ENCODE data around the gene ZNF460.
A peak's percentile ranks its signal among the peaks of the same experiment; 100 is the strongest.

ZNF460 gene

DNA sequence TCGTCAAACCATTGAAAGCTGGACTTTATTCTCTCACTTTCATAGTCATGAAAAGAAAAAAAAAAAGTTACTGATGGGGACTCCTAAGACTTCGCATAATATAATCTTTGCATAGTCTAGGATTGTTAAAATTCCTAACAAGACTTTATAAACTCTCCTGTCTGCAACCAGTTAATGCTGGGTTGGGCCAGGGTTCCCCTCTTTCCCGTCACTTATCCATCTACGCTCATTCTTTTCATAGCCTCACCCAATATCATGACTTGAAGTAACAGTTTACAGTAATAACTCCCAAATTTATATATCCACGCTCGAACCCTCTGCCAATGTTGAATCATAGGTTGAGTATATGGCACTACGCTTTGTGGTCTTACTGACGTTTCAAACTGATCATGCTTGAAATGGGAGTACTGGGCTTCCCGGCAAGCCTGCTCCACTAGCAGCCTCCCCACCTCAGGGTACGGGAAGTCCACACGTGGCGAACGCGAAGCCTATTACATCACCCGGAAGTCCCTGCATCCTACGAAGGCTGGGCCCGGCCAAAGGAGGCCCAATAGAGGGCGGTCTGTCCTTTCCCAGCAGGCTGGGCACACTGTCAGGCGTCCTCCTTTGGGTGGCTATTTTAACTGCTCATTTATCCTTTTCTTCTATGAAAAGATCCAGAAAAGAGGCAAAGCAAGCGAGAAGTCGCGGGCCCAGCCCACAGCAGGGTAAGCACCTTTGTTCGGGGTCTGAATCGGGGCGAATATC is 694 bp upstream of the ZNF460 start:
- peak; percentile 63 for DNase-seq (ENCODE audit: low read depth, low spot score)

DNA sequence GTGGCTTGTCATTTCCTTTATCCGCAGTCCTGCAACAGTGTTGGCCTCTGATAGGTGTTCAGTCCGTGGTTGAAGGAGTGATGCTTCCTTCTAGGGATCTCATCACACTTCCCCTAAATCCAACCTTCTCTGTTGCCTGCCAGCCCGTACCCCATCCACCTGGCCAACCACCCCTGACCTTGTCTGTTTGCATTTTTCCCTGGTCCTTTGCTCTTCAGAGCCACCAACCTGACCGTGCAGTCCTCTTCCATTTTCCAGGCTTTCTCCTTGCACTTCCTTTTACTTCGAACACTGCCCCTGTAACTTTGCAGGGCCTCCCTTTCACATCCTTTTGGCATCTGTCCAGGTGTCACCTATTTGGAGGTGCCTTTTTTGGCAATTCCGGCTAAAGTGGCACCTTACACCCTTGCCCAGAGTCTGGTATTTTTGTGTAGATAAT is 696 bp downstream of the ZNF460 start:
- peak; percentile 5 for DNase-seq (ENCODE audit: low read depth, low spot score)

DNA sequence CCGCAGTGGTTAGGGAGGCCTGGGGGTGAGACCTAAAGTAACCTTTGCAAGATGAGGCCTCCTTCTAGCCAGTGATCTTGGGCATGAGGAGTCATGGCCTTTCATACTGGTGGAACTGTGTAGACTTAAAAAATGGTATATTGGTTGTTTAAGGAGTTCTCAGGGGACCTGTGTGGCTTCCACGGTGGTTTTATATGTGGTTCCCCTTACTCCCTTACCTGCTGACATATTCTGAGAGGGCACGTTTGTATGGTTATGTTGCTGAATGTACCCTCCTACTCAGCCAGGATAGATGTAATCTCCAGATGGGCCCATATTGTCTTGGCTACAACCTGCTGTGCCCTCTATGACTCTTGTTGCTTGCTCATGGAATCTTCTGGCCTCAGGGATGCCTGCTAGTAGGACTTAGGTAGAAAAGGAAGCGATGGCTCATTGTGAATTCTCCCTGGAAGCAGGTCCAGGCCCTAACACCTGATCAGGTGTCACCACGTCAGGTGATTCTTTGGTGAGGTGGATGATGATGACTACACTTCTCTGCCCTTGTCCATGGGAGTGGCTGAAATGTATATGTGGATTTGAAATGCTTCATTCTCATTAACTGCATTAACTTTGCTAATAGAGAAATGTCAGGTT is 1.8 kb downstream of the ZNF460 start:
- no peak for DNase-seq (ENCODE audit: low read depth, low spot score)

DNA sequence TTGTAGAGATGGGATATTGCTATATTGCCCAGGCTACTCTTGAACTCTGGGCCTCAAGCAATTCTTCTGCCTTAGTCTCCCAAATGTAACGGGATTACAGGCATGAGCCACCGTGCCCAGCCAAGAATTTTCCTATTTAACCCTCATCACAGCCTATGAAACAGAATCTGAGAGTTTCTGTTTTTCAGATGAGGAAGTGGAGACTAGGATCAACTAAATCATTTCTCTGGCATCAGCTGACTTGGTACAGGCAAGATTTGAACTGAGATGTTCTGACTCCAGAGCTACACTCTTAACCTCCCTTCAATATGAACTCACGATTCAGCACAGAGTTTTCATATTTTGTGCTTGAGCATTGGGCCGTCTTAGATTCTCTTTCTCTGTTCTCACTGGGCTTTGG is 8.1 kb downstream of the ZNF460 start:
- DNase-seq (ENCODE audit: low read depth, low spot score), result no peak

DNA sequence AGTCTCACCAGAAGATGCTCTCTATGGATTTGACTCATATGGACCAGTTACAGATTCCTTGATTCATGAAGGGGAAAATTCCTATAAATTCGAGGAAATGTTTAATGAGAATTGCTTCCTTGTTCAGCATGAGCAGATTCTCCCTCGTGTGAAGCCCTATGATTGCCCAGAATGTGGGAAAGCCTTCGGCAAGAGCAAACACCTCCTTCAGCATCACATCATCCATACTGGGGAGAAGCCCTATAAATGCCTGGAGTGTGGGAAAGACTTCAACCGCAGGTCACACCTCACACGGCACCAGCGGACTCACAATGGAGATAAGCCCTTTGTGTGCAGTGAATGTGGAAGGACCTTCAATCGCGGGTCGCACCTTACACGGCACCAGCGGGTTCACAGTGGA is 10.7 kb downstream of the ZNF460 start:
- no peak for DNase-seq (ENCODE audit: low read depth, low spot score)

DNA sequence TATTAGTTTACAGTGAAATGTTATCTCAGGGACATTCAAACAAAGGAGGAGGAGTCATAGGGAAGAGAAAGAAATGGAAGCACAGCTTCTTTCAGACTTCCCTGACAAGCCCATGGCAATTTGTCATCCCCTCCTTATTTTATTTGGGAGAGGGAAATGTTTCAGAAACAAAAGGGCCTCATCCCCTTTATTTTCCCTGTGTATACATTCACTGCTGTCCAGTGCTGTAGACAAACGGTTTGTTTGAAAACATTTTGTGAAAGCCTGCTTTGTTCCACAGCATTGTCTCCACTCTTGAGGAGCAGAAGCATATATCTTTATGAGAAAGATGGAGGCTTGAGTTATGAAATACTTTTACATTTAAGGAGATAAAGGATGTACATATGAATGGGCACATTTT is 12.3 kb downstream of the ZNF460 start:
- DNase-seq (ENCODE audit: low read depth, low spot score), result no peak

DNA sequence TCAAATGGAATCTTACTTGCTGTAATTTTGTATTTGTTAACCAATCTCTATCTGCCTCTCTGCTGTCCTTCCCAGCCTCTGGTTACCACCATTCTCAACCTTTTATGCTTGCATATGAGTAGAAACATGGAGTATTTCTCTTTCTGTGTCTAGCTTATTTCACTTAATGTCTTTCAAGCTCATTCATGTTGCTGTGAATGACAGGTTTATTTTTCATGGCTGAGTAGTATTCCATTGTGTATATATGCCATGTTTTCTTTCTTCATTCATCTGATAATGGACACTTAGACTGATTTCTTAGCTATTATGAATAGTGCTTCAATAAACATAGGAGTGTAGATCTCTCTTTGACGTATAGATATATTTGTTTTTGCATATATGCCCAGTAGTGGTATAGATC is 13.4 kb downstream of the ZNF460 start:
- no peak for DNase-seq (ENCODE audit: low read depth, low spot score)

DNA sequence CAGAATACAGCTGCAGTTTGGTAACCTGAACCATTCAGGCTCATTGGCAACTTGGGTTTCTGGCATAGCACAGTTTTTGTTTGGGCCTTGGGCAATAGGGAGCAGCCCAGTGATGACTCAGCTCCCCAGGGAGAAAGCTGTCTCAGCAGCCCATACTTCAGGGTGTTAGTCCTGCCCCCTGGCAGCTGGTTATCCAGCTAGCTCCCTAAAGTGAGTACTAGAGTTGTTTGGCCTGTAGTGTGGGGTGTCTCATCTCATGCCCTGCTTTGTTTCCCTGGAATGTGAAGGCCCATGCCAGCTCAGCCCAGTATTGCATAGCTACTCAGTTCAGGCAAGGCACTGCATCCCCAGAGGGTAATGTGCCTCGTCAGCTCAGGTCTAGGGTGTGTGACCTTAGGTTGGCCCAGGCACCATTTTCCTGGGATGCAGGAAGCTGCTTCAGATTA is 21.8 kb downstream of the ZNF460 start:
- DNase-seq (ENCODE audit: low read depth, low spot score), result no peak

DNA sequence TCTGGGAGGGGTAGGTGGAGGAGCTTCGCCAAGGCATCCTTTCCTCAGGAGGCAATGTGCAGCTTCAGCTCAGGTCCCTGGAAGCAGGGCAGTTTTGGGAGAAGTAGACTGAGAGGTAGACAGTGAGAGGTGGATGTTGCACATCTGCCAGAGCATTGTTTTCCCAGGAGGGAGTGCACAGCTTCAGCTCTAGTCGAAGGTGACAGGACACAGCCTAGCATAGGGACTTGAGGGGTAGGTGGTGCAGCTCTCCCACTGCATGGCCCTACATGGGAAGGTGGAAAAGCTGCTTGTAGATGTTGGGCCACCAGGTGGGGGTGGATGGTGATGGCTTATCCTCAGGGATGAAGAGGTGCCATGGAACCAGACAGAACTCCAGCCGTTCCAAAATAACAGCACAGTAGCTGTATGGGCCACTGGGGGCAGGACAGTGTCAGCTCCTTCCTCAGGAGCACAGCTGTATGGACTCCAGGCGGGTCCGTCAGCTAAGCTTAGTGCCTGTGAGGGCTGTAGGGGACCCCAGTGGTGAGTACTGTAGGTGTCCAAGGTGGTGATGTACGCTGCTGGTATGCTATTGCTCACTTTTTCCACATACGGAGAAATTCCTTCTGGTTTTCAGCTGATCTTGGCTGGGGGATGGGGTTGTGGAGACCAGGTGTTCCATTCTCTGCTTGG is 22.6 kb downstream of the ZNF460 start:
- DNase-seq (ENCODE audit: low read depth, low spot score), result no peak

DNA sequence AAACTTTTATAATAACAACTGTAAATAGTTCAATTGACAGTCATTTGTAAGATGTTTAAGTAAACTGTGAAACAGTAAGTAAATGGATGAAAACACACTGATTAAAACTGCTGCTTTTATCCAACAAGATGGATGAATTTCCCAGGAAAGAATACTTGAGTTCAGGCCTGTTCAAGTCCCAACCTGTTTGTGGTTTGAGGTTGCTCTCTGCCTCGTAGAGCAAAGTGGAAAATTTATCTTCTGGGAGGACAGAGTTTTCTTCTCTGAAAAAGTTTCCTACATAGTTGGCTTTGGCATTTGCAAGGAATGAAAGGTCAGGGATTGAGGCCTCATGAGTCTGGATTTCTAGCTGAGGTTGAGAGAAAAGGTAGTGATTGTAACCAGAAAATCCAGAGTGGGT is 24.8 kb downstream of the ZNF460 start:
- DNase-seq (ENCODE audit: low read depth, low spot score), result no peak

DNA sequence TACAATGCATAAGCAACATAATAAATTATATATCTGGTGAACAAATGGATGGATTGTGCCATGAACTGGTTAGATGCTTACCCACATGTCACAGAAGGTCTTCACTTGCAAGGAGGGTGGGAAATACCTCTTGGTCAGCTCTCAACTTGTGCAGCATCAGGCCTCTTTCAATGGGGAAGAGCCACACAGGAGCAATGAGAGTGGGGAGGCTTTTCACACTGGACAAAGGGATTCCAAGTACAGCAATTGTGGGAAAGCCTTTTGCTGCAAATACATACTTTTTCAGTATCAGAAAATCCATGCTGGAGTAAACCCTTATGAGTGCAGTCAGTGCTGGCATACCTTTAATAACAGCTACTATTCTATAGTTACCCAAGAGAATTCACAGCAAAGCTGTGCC is 28.2 kb downstream of the ZNF460 start:
- no peak for DNase-seq (ENCODE audit: low read depth, low spot score)

DNA sequence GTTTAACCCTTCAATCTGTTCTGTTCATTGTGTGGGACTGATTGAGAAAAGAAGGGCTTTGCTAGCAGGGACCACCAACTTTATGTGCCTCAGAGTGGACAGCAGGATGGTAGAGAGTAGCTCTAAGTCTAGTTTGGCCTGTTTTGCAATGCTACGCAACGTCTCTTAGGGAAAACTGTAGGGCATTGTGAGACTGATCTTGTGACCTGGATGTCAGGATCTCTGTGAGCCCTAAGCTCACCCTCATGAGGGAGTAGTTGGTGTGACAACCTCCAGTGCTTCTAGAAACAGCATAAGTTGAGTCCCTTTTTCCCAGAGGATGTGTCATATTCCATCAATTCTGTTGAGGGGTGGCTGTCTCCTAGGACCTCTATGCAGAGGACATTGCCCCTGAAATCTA is 30.5 kb downstream of the ZNF460 start:
- no peak for DNase-seq (ENCODE audit: low read depth, low spot score)

DNA sequence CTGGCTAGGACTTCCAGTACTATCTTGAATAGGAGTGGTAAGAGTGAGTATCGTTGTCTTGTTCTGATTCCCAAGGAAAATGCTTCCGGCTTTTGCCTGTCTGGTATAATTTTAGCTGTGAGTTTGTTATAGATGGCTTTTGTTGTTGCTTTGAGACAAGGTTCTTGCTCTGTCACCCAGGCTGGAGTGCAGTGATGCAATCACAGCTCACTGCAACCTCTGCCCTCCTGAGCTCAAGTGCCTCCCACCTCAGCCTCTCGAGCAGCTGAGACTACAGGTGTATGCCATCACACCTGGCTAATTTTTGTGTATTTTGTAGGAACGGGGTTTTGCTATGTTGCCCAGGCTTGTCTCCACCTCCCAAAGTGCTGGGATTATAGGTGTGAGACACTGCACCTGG is 33.9 kb downstream of the ZNF460 start:
- no peak for DNase-seq (ENCODE audit: low read depth, low spot score)

DNA sequence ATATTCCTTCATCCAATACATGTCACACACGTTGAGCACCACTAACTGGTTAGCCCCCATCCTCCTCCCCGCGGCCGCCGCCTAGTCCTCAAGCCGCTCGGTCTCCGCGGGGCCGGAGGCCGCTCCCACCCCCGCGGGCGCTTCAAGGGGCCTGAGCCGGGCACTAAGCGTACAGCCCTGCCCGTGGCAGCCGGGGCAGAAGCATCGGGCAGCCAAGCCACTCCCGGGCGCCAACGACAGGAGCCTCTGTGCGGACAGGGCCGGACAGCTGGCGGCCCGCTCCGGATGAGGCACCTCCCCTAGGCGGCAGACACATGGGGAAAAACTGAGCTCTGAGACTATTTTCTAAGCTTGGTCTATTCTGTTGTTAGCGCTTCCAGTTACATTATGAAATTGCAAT is 37.2 kb downstream of the ZNF460 start:
- no peak for DNase-seq (ENCODE audit: low read depth, low spot score)

DNA sequence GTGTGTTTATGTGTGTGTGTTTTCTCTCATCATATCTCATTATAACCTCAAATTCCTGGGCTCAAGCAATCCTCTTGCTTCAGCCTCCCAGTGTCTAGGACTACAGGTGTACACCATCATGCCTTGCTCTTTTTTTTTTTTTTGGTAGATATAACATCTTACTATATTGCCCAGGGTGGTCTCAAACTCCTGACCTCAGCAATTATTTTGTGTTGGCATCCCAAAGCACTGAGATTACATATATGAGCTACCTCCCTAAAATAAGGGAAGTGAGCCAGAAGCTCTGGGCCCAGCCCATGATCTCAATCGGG is 39.5 kb downstream of the ZNF460 start:
- no peak for DNase-seq (ENCODE audit: low read depth, low spot score)

DNA sequence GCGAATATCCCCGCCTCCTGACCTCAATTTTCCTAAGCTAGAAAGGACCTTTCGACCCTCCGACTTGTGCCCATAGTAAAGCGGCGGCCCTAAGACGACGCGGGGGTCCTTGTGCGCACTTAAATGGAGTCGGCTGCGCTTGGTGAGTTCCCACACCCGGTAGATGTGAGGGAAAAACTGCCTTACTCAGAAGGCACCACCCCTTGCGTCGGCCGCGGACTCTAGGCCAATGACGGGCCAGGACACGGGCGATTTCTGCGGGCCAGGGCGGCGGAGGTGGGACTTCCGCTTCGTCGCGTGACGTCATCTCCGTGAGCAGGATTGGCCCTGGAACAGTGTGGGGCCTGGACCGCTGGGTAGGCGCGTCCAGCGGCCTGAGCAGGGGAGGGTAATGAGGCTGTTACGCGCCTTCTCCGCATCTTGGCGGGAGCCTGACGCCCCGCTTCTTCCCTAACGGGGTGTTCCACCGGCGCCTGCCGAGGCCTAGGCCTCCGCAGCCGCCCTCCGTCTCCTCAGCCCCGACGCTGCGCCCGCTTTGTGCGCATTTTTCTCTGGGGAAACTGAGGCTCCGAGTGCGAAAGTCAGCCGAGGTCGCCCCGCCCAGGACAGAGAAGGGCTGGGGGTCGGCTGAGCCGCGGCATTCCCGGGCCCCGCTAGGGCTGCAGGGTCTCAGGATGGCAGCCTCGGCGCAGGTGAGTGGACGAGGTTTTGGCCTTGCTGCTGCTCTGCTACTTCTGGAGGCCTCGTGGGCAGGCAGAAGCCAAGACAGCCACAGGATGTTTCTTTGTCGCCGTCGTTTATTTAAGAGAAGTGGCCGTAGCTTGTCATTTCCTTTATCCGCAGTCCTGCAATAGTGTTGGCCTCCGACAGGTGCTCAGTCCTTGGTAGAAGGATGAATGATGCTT is 40.1 kb downstream of the ZNF460 start, which contains the start of gene ZNF543:
Gene ZNF543 (plus strand): TSS at position 293 of the 905 bp plus-strand sequence. CDS start 382 bp downstream, at position 675.
- DNase-seq (ENCODE audit: low read depth, low spot score), result peak; percentile 78

DNA sequence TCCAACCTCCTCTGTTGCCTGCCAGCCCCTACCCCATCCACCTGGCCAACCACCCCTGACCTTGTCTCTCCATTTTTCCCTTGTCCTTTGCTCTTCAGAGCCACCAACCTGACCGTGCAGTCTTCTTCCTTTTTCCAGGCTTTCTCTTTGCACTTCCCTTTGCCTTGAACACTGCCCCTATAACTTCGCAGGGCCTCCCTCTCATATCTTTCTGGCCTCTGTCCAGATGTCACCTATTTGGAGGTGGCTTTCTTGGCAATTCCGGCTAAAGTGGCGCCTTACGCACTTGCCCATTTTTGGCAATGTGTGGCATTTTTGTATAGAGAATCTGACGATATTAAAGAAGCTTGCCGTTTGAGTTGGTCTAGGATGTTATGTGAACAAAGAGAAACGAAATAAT is 40.8 kb downstream of the ZNF460 start:
- no peak for DNase-seq (ENCODE audit: low read depth, low spot score)

DNA sequence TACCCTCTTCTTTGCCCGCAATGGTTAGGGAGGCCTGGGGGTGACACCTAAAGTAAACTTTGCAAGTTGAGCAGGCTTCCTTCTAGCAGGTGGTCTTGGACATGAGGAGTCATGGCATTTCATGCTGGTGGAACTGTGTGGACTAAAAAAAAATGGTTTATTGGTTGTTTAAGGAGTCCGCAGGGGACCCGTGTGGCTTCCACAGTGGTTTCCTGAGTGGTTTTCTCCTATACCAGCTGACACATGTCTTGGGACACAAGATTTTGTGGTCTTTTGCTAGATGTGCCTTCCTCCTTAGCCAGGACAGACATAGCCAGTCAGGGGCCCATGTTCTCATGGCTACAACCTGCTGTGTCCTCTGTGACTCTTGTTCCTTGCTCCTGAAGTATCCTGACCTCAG is 41.5 kb downstream of the ZNF460 start:
- no peak for DNase-seq (ENCODE audit: low read depth, low spot score)

DNA sequence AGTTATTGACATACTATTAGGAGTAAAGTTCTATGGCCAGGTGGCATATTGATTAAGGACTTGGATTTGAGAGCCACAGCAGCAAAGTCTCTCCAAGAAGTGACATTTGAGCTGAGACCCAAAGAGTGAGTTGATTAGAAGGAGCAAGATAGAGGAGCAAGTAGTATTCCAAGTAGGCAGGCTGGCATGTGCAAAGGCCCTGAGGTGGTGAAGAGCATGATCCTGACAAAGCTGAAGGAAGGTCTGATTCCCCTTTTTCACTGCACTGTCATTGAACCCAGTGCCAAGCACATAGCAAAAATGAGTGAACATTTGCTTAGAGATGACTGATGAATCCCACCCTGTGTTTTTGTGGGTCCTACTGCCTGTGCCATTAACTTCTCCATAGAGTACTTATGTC is 44.7 kb downstream of the ZNF460 start:
- no peak for DNase-seq (ENCODE audit: low read depth, low spot score)

DNA sequence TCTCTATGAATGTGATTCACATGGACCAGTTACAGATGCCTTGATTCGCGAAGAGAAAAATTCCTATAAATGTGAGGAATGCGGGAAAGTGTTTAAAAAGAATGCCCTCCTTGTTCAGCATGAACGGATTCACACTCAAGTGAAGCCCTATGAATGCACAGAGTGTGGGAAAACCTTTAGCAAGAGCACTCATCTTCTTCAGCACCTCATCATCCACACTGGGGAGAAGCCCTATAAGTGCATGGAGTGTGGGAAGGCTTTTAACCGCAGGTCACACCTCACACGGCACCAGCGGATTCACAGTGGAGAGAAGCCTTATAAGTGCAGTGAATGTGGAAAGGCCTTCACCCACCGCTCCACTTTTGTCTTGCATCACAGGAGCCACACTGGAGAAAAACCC is 47.7 kb downstream of the ZNF460 start:
- no peak for DNase-seq (ENCODE audit: low read depth, low spot score)

DNA sequence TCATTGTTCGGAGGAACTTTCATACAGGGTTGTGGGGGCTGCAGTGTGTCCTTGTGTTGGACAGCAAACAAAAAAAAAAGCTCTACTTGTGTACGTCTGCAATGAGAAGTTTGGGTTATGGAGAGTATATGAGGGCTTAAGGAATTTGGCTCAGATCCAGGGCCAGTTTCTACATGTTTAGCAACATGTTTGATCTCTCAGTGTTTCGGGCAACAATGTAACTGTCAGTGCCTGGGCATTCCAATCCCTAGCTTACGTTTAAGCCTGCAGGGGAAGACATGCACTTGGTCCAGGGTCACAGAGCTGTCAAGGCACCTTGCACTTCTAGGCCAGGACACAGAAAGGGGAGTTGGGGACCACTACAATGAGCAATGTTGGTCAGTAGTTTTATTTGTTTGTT is 53.9 kb downstream of the ZNF460 start:
- no peak for DNase-seq (ENCODE audit: low read depth, low spot score)

DNA sequence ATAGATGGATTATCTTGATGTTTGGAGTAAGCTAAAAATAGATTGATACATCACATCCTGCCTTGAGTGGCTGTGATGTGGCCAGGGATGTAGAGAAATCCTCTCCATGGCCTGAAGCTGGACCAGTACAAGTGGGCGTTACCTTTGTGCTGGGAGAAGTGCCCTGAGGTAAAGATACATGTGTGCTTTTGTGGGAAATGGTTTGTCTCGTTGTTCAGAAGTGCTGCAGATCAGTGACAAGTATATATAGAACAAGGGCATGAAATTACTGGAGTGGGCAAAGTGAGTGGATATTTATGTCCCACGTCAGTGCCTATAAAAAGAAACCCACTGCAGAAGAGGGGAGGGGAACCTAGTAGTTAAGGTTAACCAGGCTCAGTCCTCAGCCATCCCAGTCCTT is 58.6 kb downstream of the ZNF460 start:
- no peak for DNase-seq (ENCODE audit: low read depth, low spot score)

All from activated CD4-positive, CD25-positive, alpha-beta regulatory T cell treated with anti-CD3 and anti-CD28 coated beads, Interleukin-2, amount 50 U/mL, for 16 hours (primary cell).